Stimulated activated CD8-positive, alpha-beta memory T cell treated with anti-CD3 and anti-CD28 coated beads, Interleukin-12 subunit alpha, Interleukin-12 subunit beta, amount 100 ng/mL, for 24 hours (primary cell): Measurements from ENCODE around the gene ANO6.
"Not testable (repeated sequence)": the region's sequence is repeated elsewhere in the genome, so short reads cannot be mapped to it uniquely, and the experiment has no call there.

ENCODE experiments used
- DNase-seq: peaks from one replicate; pipeline ENCODE4 v3.0.0-alpha.2; 2020; ENCODE audit errors: extremely low read depth

Gene ANO6

DNA sequence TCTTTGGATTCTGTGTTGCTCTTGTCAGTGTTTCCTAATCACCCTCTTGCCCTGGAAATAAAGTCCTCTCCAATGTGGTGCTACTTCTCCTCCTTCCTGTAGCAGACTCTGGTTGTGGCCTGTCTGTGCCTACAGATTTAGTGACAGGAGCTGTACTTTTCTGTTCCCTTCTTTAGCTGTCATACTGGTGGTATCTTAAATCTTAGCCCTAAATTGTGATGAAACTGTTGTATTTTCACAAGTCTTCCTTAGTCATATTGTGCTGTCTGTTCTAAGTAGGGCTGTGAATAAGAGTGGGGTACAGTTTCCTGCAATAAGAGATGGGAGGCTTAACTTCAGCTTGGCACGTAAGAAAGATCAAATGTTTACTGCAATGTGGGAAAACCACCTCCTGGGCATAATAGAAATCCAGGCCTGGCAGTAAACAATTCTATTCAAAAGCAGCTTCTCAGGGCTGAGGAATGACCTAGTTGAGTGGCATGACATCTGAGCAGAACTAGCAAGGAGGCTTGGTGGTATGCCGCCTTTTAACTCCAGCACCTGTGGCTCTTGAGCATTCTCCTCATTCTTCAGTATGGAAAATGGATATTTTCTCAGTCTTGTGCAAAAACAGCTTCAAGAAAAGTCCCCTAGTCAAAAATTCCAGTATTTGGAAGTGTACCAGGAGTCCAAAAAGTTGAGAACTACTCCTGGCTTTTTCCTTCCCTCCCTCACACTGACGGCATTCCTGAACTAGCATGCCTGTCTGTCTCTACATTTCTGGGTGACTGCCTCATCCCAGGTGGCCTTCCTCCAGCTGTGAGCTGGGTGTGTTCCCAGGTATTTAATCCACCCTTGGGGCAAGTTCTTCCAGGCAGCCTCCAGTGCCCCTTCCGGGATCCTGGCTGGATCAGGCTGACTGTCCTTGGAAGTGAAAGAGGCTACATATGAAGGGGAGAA lies 19.5 kb downstream of the ANO6 start:
- no peak for DNase-seq

DNA sequence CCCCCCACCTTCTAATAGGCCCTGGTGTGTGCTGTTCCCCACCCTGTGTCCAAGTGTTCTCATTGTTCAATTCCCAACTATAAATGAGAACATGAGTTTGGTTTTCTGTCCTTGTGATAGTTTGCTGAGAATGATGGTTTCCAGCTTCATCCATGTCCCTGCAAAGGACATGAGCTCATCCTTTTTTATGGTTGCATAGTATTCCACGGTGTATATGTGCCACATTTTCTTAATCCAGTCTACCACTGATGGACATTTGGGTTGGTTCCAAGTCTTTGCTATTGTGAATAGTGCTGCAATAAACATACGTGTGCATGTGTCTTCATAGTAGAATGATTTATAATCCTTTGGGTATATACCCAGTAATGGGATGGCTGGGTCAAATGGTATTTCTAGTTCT lies 20.5 kb downstream of the ANO6 start:
- not testable (repeated sequence) for DNase-seq

DNA sequence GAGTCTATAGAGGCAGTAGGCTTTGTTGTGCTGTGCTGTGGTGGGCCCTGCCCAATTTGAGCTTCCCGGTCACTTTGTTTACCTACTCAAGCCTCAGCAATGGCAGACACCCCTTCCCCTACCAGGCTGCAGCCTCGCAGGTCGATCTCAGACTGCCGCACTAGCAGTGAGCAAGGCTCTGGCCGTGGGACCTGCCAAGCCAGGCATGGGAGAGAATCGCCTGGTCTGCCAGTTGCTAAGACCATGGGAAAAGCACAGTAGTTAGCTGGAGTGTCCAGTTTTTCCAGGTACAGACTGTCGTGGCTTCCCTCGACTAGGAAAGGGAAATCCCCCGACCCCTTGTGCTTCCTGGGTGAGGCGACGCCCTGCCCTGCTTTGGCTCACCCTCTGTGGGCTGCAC lies 26.3 kb downstream of the ANO6 start:
- no peak for DNase-seq

DNA sequence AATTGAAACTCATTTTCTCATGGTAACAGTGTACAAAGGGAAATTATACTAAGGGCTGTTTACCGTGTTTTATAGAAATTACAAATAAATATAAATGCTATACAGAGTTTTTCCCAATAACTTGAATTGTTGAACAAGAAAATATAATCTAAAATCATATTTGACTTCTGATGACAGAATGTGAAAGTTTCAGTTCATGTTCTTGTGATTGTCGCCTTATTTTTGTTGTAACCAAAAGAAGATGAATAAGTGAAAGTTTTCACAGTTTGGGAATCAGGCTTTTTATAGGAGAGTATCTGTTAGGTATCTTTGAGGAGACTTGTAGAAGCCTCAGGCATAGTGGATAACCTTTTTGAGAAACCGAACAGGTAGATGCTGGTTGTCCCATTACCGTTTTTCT lies 28.1 kb downstream of the ANO6 start:
- no peak for DNase-seq

DNA sequence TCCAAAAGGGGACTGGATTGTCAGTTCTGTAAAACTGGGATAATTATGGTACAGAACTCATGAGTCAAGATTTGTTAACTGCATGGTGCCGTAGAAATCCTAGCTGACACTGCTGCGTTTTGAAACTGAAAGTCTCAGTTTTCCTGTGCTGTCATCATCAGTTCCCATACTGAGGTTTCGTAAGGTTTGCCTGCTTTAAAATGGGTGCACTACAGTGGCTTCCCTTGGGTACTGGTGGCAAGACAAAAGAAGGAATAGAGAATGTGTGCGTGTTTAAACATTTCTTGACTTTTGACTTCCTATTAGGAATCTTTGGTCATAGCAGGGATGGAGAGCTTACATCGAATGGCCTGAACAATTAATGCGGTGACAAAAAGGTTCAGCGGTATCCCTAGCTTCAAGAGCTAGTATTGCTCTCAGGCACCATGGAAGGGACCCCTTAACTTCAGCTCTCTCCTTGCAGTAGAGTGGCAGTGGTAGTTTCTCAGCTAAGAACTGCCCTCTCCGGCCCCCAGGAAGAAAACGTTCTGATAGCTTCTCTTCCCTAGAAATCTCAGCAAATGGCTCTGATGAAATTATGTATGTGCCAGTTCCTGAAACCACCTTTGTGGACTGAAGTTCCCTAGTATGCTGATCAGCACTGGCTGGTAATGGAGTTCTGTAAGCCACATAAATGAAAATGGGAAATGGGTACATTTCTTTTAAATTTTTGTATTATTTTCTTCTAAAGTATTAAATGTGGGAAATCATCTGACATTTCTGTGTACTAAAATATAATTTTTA lies 28.9 kb downstream of the ANO6 start:
- no peak for DNase-seq

DNA sequence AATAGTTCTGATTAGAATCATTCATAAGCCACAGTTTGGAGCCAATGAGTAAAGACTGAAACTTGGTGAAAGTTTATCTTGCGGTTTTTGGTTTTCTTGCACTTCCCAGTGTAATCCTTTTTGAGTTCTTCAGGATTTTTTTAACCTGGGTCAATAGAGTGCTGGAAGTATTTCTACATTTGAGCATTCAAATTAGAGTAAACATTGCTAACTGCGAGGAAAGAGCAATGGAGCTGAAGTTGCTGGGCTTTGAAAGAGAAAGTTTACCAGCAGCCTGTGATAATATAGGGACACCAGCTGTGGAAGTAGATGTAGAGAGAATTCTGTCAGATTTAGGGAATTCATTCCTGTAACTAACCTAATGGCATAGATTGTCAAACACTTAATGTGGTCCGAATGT lies 30.3 kb downstream of the ANO6 start:
- DNase-seq: no peak

DNA sequence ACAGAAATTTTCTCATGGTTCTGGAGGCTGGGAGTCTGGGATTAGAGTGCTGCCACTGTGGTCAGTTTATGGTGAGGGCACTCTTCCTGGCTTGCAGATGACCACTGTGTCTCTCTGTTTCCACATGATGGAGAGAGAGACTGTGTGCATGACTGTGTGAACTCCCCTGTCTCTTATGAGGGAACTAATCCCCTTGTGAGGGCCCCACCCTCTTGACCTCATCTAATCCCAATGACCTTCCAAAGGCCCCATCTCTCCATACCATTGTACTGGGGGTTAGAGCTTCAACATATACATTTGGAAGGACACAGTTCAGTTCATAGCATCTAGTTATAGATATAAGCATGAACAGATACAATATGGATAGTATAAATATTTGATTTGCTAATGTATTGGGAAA lies 31.7 kb downstream of the ANO6 start:
- DNase-seq: no peak

DNA sequence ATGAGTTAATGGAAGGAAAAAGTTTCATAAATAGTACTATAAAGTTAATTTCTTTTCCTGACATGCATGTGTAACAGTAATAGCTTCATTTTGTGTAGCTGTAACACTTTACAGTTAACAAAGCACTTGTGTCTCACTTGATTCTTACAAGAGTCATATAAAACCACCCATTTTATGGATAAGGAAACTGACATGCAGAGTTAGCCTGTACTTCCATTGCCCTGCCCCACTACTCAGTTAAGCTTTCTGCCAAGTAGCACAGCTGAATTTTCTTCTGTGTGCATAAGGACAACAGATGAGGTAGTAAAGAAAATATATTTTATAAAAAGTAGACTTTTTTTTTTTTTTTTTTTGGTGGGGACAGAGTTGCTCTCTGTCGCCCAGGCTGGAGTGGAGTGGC lies 32.2 kb downstream of the ANO6 start:
- no peak for DNase-seq

DNA sequence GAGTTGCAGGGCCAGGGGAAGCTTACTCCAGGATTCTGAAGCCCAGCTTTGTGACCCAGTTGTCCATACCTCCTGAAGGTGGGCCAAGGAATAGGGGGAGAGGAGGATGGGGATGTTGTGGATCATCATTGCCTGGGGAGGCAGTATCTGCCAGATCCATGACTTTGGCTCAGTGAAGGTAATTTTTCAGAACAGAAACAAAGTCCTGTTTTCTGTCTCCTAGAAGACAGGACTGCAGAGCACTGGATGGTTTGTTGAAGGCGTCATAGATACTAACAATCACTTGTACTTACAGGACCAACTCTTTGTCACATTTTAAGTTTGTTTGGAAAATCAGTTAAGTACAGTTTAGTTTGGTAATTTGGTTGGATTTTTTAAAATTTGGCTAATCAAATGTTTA lies 38.4 kb downstream of the ANO6 start:
- no peak for DNase-seq

DNA sequence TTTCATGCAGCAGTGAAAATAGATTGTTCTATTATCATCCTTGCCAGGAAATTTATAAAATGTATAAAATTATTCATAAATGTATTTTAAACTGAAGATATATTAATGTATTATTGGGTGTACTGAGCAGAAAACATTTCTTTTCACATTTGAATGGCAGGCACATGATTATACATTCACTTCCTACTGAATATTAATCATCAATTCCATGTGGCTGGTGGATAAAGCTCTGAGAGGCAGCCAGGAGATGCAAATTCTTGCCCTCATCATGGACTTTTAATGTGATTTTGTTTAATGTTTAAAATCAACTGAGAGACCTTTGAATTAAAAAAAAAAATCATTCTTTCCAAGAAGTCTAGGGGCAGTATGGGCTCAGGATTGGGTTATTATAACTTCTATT lies 40.8 kb downstream of the ANO6 start:
- DNase-seq: no peak

DNA sequence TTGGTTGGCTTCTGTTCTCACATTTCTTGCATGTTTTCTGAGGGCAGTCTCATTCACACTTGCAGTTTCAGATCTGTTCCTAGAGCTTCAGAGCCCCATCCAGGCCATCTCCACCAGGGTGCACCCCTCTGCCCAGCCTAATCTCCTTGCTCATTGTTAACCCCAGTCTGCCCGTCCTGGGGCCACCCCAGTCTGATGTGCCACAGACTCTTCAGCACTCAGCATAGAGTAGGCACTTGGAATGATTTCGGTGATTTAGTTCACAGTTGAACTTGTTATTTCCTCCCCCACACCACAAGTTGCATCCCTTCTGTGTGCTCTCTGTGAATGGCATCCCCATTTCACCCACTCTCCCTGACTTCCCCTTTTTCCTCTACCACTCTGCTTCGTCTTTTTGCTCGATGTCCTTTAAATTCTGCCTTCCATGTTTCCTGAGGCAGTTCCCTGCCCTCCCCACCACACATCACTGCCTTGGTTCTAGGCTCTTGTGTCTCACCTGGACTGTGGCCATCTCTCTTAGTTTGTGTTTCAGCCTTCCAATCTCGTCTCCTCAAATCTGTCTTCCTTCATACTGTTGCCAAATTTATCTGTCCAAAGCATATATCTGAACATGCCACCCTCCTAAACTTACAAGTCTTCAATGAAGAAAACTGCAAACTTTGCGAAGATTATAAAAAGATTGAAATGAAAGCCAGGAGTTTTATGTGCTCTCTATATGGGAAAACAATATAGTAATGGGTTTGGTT lies 41.5 kb downstream of the ANO6 start:
- DNase-seq: no peak

DNA sequence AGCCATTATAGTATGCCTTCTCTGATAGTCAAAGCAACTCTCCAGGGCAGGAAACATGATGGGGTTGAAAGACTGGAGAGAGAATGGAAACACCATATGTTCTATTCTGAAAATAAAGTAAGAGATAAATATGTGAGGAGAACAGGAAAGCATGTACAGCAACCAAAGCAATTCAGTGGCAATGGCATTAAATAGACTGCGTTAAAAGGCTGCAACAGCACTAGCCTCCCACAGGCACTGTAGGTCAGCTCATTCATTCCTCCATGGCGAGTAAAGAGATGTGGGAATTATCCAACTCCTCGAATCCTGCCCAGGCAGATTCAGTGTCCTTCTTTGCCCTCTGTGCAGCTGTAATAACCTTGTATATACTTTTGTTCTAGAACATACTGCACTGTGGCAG lies 43.8 kb downstream of the ANO6 start:
- DNase-seq: no peak

DNA sequence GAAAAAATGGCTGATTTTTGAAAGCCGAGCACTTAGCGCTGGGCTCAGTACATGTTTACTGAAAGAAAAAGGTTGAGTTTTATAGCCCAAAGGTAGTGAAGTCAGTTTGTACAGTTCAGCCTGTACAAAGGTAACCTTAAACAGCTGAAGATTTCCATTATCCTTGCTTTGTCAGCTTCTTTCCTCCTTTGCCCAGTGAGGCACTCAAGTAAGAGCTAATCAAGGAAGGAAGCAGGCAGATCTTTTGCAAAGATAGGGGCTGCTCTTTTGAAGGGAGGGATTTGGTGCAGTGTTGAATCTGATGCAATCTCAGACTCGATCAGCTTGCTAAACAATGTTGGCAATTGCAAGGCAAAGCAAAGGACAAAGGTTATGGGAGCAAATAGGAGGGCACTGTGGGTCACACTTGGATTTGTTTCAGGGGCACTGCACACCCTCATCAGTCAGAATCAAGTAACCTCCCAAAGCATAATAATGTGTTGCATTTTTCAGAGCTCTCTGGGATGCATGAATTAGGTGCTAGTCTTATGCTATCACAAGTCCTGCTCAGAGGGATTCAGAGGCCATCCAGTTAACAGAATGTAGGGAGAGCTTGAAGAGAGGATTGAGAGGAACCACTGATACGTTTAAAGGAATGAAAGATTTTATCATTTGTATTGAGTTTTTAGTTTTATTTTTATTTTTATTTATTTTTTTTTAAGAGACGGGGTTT lies 44.4 kb downstream of the ANO6 start:
- no peak for DNase-seq

DNA sequence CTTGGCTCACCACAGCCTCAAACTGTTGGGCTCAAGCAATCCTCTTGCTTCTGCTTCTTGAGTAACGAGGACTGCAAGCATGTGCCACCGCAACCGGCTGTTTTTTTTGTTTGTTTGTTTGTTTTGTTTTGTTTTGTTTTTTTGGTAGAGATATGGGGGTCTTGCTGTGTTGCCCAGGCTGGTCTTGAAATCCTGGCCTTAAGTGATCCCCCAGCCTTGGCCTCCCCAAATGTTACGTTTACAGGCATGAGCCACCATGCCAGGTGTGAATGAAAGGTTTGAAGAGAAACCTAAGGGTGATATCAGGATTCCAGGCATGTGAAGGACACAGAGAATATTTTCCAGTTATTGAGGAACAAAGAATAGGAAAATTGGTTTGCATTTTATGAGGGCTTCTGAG lies 45.0 kb downstream of the ANO6 start:
- no peak for DNase-seq

DNA sequence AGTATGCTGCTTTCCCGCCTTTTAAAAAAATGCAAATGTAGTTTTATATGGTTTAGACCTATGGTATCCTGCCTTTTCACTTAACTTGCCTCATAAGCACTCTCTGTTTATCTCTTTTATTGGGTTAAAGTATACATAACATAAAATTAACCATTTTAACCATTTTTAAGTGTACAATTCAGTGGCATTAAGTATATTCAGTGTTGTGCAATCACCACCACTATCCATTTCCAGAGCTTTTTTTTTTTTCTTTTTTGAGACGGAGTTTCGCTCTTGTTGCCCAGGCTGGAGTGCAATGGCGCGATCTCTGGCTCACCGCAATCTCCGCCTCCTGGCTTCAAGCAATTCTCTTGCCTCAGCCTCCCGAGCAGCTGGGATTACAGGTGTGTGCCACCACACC lies 46.3 kb downstream of the ANO6 start:
- not testable (repeated sequence) for DNase-seq

DNA sequence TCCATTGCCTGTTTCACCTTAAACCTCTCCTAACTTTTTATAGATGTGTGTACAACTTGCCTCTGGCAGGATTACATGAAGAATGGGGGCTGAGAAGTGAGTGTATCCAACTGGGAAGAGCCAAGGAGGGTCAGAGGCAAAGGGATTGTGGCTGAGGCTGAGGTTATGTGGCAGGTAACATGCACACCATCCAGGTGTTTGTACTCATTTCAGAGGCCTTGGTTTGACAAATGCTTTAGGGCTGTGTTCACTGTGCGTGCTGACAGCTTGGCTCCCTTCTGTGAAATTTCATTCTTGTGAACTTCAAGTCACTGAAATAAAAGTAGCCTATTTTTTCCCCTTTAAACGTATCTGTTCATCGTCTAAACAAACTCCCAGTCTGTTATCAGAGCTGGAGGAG lies 47.7 kb downstream of the ANO6 start:
- DNase-seq: no peak

DNA sequence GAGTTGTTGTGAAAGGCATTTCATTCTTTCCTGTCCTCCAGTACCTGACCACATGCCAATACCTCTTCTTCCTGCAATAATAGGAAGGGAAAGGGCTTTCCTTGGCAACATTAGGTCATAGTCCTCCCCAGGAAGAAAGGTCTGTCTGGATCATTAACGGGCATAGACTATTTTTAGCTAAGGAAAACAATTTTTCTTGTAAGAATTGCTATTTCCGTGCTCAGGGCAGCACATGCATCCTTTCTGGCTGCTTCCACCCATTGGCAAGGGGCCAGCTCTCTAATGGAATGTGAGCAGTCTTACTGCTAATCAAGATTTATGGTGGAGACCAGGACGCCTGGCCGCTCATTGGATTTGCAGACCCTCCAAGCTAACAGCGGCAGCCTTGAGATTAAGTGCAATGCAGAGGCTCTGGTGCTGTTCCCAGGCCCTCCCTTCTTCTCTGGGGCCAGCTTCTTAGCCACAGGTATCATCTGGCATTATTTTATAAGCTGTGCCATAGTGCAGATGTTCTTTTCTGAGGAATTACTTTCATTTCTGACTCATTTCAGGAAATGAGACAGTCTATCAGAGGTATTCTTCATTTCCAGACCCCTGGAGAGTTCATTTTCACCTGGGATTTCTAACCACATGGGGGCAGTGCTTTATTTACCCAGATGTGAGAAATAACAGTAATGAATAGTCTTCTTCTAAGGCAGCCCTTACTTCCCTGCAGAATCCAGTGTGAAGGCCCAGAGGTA lies 52.9 kb downstream of the ANO6 start:
- no peak for DNase-seq

DNA sequence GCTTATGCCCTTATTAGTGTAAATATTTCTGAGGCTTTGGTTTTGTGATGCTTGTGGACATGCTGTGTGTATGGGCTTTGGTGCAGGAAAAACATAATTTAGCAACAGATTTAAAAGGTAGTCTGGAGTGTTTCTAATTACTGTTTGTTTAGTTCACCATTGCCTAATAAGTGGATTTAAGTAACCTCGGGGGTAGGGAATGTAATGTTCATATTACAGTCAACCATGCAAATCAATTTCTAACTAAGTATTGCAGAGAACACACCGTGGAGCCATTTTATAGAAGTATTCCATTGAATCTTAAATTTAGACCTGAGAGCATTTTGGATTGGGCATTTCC lies 53.5 kb downstream of the ANO6 start:
- no peak for DNase-seq

DNA sequence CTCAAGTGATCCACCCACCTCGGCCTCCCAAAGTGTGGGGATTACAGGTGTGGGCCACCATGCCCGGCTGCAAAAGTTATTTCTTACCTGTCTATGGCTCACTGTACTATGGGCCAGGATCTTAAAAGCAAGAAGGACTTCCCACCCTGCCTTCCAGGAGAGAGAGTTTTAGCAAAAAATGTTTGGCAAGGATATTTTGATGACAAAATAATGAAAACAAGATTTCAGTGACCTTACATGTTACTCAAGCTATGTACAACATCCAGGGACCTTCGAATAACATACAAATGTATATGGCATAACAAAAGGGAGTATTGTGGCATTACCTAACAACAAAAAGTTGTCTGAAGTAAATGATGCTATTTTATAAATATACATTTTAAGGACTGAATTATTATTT lies 55.1 kb downstream of the ANO6 start:
- no peak for DNase-seq

DNA sequence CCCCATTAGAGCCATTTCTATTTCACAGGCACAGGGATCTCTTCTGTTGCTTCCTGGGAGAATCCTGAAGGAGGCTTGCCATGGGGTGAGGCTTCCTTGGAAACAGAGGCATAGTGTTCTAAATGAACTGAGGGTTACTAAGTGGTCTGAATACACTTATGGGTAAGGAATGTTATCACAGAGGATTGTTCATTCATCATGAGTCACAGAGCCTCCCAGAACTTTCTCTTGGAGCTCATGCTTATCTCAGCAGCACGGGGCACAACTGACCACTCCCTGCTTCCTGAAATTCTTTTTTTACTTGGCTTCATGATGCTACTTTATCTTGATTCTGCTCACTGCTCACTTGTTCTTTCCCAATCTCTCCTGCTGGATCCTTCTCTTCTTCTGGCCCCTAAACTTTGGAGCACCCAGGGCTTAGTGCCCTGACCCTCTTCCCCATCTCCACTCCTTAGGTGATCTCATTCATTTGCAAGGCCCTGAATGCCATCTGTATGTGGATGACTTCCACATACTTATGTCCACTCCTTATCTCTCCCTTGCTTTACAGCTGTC lies 57.9 kb downstream of the ANO6 start:
- DNase-seq: no peak
